Placental epithelial cell (primary cell): Measurements from ENCODE around the gene HSD17B3. TPM values are rescaled to one million over a fixed set of nuclear protein-coding genes. Genes with fewer than 3 reads are reported as not detected.

Experiments
- small RNA-seq: library from RNA; depleted of rRNA; stranded (forward); fragments of <200 nt; gene quantifications from one replicate; pipeline ENCODE3, GENCODE V24; 2012
- total RNA-seq: library from RNA; depleted of rRNA; stranded (reverse); fragments of >200 nt; gene quantifications from 2 replicates; pipeline ENCODE4 v1.2.3, GENCODE V29; 2012

HSD17B3 gene
- not detected in 2 replicates for total RNA-seq

GRCh38 chr9:96302021-96302420, at the start of gene HSD17B3:
TSS of gene HSD17B3 (minus strand) at chr9:96302176. CDS start at chr9:96302104, 72 bp downstream.

Small RNA genes lying within 50 kb of the gene (small RNA-seq; reads per million reads assigned to genes)
- not detected for gene RNU6-1160P

Other genes starting within 250 kb of the HSD17B3 start
- gene SLC35D2, start 81.5 kb upstream of the HSD17B3 start, total RNA-seq, result 14.5 and 25.6 TPM in 2 replicates
- gene ZNF367, start 116.2 kb upstream of the HSD17B3 start, total RNA-seq, result 3.9 and 4.7 TPM in 2 replicates
- 6.7 and 11.1 TPM in 2 replicates for gene HABP4, start 148.0 kb upstream of the HSD17B3 start, total RNA-seq